ENCODE measurements around the gene APOOL.

DNA sequence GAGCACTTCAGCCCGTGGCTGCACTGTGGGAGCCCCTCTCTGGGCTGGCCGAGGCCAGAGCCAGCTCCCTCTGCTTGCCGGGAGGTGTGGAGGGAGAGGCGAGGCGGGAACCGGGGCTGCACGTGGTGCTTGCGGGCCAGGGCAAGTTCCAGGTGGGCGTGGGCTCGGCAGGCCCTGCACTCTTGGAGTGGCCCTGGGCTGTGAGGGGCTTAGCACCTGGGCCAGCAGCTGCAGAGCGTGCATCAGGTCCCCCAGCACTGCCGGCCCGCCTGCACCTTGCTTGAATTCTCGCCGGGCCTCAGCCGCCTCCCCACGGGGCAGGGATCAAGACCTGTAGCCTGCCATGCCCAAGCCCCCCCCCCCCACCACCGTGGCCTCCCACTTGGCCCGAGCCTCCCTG is 28.9 kb upstream of the APOOL start:
- TF ChIP-seq, protein P1, sequence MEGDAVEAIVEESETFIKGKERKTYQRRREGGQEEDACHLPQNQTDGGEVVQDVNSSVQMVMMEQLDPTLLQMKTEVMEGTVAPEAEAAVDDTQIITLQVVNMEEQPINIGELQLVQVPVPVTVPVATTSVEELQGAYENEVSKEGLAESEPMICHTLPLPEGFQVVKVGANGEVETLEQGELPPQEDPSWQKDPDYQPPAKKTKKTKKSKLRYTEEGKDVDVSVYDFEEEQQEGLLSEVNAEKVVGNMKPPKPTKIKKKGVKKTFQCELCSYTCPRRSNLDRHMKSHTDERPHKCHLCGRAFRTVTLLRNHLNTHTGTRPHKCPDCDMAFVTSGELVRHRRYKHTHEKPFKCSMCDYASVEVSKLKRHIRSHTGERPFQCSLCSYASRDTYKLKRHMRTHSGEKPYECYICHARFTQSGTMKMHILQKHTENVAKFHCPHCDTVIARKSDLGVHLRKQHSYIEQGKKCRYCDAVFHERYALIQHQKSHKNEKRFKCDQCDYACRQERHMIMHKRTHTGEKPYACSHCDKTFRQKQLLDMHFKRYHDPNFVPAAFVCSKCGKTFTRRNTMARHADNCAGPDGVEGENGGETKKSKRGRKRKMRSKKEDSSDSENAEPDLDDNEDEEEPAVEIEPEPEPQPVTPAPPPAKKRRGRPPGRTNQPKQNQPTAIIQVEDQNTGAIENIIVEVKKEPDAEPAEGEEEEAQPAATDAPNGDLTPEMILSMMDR (IDR thresholded peaks at IDR 0.05), result no peak
- TF ChIP-seq POLR2A (IDR thresholded peaks at IDR 0.05), result no peak

Measured in esophagus squamous epithelium (tissue), 4 donors.